ENCODE results near the gene BRD4.

DNA sequence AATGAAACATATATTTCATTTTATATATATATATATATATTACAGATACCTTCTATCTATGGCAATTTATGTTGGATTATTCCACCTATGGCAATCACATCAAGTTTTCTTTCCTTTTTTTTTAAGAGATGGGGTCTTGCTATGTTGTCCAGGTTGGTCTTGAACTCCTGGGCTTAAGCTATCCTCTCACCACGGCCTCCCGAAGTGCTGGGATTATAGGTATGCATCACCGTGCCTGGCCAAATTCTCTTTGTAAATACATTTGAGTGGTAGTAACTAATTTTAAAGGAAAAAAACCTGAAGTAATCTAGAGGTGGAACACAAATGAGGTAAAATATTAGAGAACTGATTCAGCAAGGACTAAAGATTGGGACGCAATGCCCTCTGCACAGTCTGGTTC is 21.6 kb upstream of the BRD4 start:
- TF ChIP-seq POLR2A (IDR thresholded peaks at IDR 0.05; ENCODE audit: low read length), result no peak
- TF ChIP-seq CTCF (IDR thresholded peaks at IDR 0.05), result no peak
- TF ChIP-seq HOXB5 (CRISPR knock-in tag; IDR thresholded peaks at IDR 0.05), result no peak

All from A549 (cell line).